Panc1 (cell line): ENCODE data around the gene PCDHB9.

ENCODE experiments used
- POLR2AphosphoS5 ChIP-seq: IDR thresholded peaks from 2 replicates; pipeline ENCODE4 v1.6.1; 2012; ENCODE audit warnings: mild to moderate bottlenecking, low read depth, low read length, moderate library complexity
- TF ChIP-seq, protein P1 (sequence below): fragments of 450-650 bp; IDR thresholded peaks from 2 replicates; pipeline ENCODE4 v1.5.1; 2017; ENCODE audit warnings: mild to moderate bottlenecking

- TF ChIP-seq, protein P1, sequence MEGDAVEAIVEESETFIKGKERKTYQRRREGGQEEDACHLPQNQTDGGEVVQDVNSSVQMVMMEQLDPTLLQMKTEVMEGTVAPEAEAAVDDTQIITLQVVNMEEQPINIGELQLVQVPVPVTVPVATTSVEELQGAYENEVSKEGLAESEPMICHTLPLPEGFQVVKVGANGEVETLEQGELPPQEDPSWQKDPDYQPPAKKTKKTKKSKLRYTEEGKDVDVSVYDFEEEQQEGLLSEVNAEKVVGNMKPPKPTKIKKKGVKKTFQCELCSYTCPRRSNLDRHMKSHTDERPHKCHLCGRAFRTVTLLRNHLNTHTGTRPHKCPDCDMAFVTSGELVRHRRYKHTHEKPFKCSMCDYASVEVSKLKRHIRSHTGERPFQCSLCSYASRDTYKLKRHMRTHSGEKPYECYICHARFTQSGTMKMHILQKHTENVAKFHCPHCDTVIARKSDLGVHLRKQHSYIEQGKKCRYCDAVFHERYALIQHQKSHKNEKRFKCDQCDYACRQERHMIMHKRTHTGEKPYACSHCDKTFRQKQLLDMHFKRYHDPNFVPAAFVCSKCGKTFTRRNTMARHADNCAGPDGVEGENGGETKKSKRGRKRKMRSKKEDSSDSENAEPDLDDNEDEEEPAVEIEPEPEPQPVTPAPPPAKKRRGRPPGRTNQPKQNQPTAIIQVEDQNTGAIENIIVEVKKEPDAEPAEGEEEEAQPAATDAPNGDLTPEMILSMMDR: peak; percentile 73
- no peak for TF ChIP-seq POLR2AphosphoS5
Measured at GRCh38 chr5:141172381-141173204, 14.4 kb upstream of the PCDHB9 start, which contains the start of gene PCDHB7.
